ENCODE results near the gene TMTC2. TPM values are rescaled to one million over a fixed set of nuclear protein-coding genes. Genes with fewer than 3 reads are reported as not detected.

TMTC2 gene

GRCh38 chr12:83183132-83183531, 496.4 kb downstream of the TMTC2 start:
- H2BK120ac ChIP-seq (ENCODE audit: low read depth, low read length): no peak overlapping the region
- no peaks in the 10 kb centered on the region for H3K4me1 ChIP-seq (ENCODE audit: control insufficient read depth, insufficient read depth, low read depth, low read length)
- no peak overlapping the region for H3K23ac ChIP-seq (ENCODE audit: low read length in 2 of 2)
- H3K9ac ChIP-seq (ENCODE audit: low read length): no peak overlapping the region
- no peaks in the 10 kb centered on the region for H3K79me1 ChIP-seq (replicated peaks; ENCODE audit: low read length, poor library complexity, severe bottlenecking)
- DNase-seq: no peak
- H3K9me3 ChIP-seq (ENCODE audit: control insufficient read depth, low read length): no peaks in the 10 kb centered on the region
- H2BK5ac ChIP-seq (ENCODE audit: low read depth, low read length, poor library complexity, severe bottlenecking): no peak overlapping the region
- no peak overlapping the region for H4K91ac ChIP-seq (ENCODE audit: low read length)
- no peaks in the 10 kb centered on the region for H3K27me3 ChIP-seq (ENCODE audit: control insufficient read depth in 1 of 2, insufficient read depth in 1 of 2, low read length in 2 of 2)
- H3K27ac ChIP-seq (ENCODE audit: low read length, poor library complexity, severe bottlenecking): no peak overlapping the region
- H3K4me2 ChIP-seq (ENCODE audit: low read length, poor library complexity, severe bottlenecking): no peak overlapping the region
- H3K4ac ChIP-seq (ENCODE audit: low read depth in 1 of 2, low read length in 2 of 2): no peak overlapping the region
- no peak overlapping the region for H4K8ac ChIP-seq (ENCODE audit: low read length)
- no peak overlapping the region for H2AFZ ChIP-seq (ENCODE audit: low read depth, low read length)
- no peaks in the 10 kb centered on the region for H3K36me3 ChIP-seq (ENCODE audit: control insufficient read depth in 1 of 2, insufficient read depth in 2 of 2, low read depth in 1 of 2, low read length in 2 of 2)
- no peak overlapping the region for H3K18ac ChIP-seq (ENCODE audit: low read depth in 1 of 2, low read length in 2 of 2)
- no peak overlapping the region for H3K4me3 ChIP-seq (ENCODE audit: insufficient read depth in 1 of 2, low read depth in 1 of 2, low read length in 2 of 2)
- no peak overlapping the region for H2AK5ac ChIP-seq (ENCODE audit: low read length, severe bottlenecking)
- H3K14ac ChIP-seq (ENCODE audit: low read length in 2 of 2): no peak overlapping the region
- no peak overlapping the region for H2BK15ac ChIP-seq (ENCODE audit: low read depth, poor library complexity, severe bottlenecking)
- no peak overlapping the region for H2BK12ac ChIP-seq (ENCODE audit: low read length in 2 of 2)

Small RNA genes within 50 kb of the gene (small RNA-seq; reads per million reads assigned to genes)
- not detected for gene RNU6-977P (ENCODE audit: low read depth)

Data from mesenchymal stem cell (in vitro differentiated cells and primary cell).